ENCODE data around the gene SGMS1.

SGMS1 gene

GRCh38 chr10:50324046-50324445 lies 299.7 kb downstream of the SGMS1 start:
- TF ChIP-seq FOXP2 (optimal IDR thresholded peaks at IDR 0.05; ENCODE audit: borderline replicate concordance, extremely low read depth, extremely low read length, insufficient read depth): no peak
- TF ChIP-seq POLR2AphosphoS5 (IDR thresholded peaks at IDR 0.05; ENCODE audit: low read depth, low read length): no peak
- no peak for TF ChIP-seq TAF1 (IDR thresholded peaks at IDR 0.05; ENCODE audit: borderline replicate concordance, insufficient read depth, low read length)

DNA sequence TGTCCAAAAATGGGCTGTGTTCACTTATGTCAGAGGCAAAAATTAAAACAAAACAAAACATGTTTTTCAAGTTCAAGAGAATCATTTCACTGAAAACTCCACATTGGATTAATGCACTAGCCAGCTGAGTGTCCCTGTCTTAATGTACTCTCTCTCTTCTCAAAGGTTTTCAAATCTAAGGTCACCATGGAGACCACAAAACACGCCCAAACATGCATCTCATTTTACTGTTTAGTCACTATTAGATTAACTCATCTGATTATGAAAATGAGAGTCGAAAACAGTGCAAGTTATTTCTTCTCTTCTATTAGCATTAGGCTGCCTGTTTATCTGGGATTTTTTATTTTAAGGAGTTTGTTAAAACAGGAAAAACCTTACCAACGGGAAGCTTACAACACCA lies 301.7 kb downstream of the SGMS1 start:
- TF ChIP-seq TAF1 (IDR thresholded peaks at IDR 0.05; ENCODE audit: borderline replicate concordance, insufficient read depth, low read length) (no peak), POLR2AphosphoS5 (IDR thresholded peaks at IDR 0.05; ENCODE audit: low read depth, low read length) (no peak), SIN3A (IDR thresholded peaks at IDR 0.05; ENCODE audit: borderline replicate concordance, insufficient read depth, low read length) (no peak), REST (IDR thresholded peaks at IDR 0.05; ENCODE audit: insufficient read depth in 1 of 2, low read depth in 2 of 2, low read length in 2 of 2) (no peak), FOXP2 (optimal IDR thresholded peaks at IDR 0.05; ENCODE audit: borderline replicate concordance, extremely low read depth, extremely low read length, insufficient read depth) (no peak)

DNA sequence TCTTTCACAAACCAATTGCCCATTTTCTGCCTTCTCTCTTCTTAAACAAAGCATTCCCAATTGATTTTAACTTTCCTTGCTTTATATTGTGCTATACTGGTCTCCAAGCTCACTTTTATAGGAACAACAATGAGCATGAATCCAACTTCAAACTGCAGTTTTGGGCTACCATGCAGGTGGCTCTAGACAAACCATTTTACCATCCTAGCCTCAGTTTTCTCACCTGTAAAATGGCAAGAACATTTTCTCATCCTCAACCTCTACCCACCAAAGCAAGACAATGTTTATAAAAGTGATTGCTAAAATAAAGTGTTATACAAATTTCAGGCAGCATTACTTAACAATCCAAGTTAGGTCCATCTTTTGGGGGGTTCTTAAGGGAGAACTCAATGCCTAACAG lies 305.6 kb downstream of the SGMS1 start:
- TF ChIP-seq POLR2AphosphoS5 (IDR thresholded peaks at IDR 0.05; ENCODE audit: low read depth, low read length) (no peak), SIN3A (IDR thresholded peaks at IDR 0.05; ENCODE audit: borderline replicate concordance, insufficient read depth, low read length) (no peak), REST (IDR thresholded peaks at IDR 0.05; ENCODE audit: insufficient read depth in 1 of 2, low read depth in 2 of 2, low read length in 2 of 2) (no peak), TAF1 (IDR thresholded peaks at IDR 0.05; ENCODE audit: borderline replicate concordance, insufficient read depth, low read length) (no peak), FOXP2 (optimal IDR thresholded peaks at IDR 0.05; ENCODE audit: borderline replicate concordance, extremely low read depth, extremely low read length, insufficient read depth) (no peak)

GRCh38 chr10:50316695-50317648 lies 306.8 kb downstream of the SGMS1 start:
- TF ChIP-seq TAF1 (IDR thresholded peaks at IDR 0.05; ENCODE audit: borderline replicate concordance, insufficient read depth, low read length) (no peak), POLR2AphosphoS5 (IDR thresholded peaks at IDR 0.05; ENCODE audit: low read depth, low read length) (no peak), SIN3A (IDR thresholded peaks at IDR 0.05; ENCODE audit: borderline replicate concordance, insufficient read depth, low read length) (no peak), REST (IDR thresholded peaks at IDR 0.05; ENCODE audit: insufficient read depth in 1 of 2, low read depth in 2 of 2, low read length in 2 of 2) (no peak), FOXP2 (optimal IDR thresholded peaks at IDR 0.05; ENCODE audit: borderline replicate concordance, extremely low read depth, extremely low read length, insufficient read depth) (no peak)

- no peak for TF ChIP-seq SIN3A (IDR thresholded peaks at IDR 0.05; ENCODE audit: borderline replicate concordance, insufficient read depth, low read length)
- no peak for TF ChIP-seq REST (IDR thresholded peaks at IDR 0.05; ENCODE audit: insufficient read depth in 1 of 2, low read depth in 2 of 2, low read length in 2 of 2)
- no peak for TF ChIP-seq POLR2AphosphoS5 (IDR thresholded peaks at IDR 0.05; ENCODE audit: low read depth, low read length)
- no peak for TF ChIP-seq FOXP2 (optimal IDR thresholded peaks at IDR 0.05; ENCODE audit: borderline replicate concordance, extremely low read depth, extremely low read length, insufficient read depth)
- TF ChIP-seq TAF1 (IDR thresholded peaks at IDR 0.05; ENCODE audit: borderline replicate concordance, insufficient read depth, low read length): no peak
These were observed 307.6 kb downstream of the SGMS1 start for GRCh38 chr10:50316174-50316573.
